Tibial artery (tissue), 4 donors: ENCODE data around the gene STEAP2.

Source experiments
- DNase-seq, 2 donors: peaks; one replicate each; pipeline ENCODE4 v3.0.0-alpha.2; 2019
- H3K27ac ChIP-seq, 2 donors: fragments of 200-600 bp; sonication (generic) in 1 of 2; 1 replicate in 1 of 2; 2 replicates in 1 of 2; pipeline ENCODE4 v1.5.1; 2018 to 2019; ENCODE audit warnings: mild to moderate bottlenecking in 1 of 2
- H3K27me3 ChIP-seq, 2 donors: fragments of 200-600 bp; sonication (generic) in 1 of 2; one replicate each; pipeline versions ENCODE4 v1.5.1 to v1.6.0; 2016 to 2019
- H3K36me3 ChIP-seq, 3 donors: fragments of 200-600 bp; sonication (generic) in 2 of 3; one replicate each; pipeline ENCODE4 v1.5.1; 2016 to 2019; ENCODE audit warnings: mild to moderate bottlenecking in 2 of 3
- H3K4me1 ChIP-seq, 4 donors: fragments of 200-600 bp; sonication (generic) in 2 of 4; 1 replicate in 3 of 4; 2 replicates in 1 of 4; pipeline ENCODE4 v1.5.1; 2016 to 2019
- H3K4me3 ChIP-seq, 2 donors: fragments of 200-600 bp; sonication (generic) in 1 of 2; 1 replicate in 1 of 2; 2 replicates in 1 of 2; pipeline ENCODE4 v1.5.1; 2018 to 2019; ENCODE audit warnings: mild to moderate bottlenecking in 2 of 2
- H3K9me3 ChIP-seq, 3 donors: fragments of 200-600 bp; sonication (generic) in 1 of 3; one replicate each; pipeline ENCODE4 v1.5.1; 2016 to 2019
- intact Hi-C: fragments of 100-400 bp; cut with DNase I; formaldehyde crosslinking; loops from one replicate; pipeline ENCODE4 v1.15.0; 2023; ENCODE audit warnings: low total_unique reads
- TF ChIP-seq, protein P1 (sequence below), 2 experiments: fragments of 200-600 bp in 1 of 2; fragments of 450-650 bp in 1 of 2; IDR thresholded peaks; one replicate each; pipeline ENCODE4 v1.5.1; 2017 to 2019; ENCODE audit warnings: antibody characterized with exemption in 2 of 2, mild to moderate bottlenecking in 1 of 2, moderate library complexity in 1 of 2

Gene STEAP2

DNA sequence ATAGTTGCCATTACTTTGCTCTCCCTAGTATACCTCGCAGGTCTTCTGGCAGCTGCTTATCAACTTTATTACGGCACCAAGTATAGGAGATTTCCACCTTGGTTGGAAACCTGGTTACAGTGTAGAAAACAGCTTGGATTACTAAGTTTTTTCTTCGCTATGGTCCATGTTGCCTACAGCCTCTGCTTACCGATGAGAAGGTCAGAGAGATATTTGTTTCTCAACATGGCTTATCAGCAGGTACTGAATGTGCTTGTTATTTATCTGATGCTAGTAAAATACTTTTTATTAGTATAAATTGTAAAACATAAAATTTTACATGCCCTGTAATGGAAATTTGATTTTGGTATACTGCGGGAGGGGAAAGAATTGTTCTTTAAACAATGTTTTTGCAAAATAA, 15.7 kb downstream of the STEAP2 start:
- intact Hi-C loops: no loop called here

DNA sequence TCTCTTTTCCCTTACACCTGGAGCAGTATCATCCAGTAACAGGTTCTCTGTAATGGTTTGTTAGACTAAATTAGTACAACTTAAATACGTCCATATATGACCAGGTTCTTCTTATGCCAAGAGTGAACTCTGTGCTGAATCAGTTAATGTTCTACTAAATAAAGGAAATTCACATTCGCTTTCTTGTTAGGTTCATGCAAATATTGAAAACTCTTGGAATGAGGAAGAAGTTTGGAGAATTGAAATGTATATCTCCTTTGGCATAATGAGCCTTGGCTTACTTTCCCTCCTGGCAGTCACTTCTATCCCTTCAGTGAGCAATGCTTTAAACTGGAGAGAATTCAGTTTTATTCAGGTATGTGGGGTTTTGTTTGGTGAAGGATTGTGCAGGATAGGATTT, 18.1 kb downstream of the STEAP2 start:
- H3K4me1 ChIP-seq: no peaks in the 10 kb centered on the region
- no peak overlapping the region for H3K27ac ChIP-seq
- H3K27me3 ChIP-seq: no peaks in the 10 kb centered on the region
- H3K9me3 ChIP-seq: no peaks in the 10 kb centered on the region
- DNase-seq: no peak
- TF ChIP-seq, protein P1, sequence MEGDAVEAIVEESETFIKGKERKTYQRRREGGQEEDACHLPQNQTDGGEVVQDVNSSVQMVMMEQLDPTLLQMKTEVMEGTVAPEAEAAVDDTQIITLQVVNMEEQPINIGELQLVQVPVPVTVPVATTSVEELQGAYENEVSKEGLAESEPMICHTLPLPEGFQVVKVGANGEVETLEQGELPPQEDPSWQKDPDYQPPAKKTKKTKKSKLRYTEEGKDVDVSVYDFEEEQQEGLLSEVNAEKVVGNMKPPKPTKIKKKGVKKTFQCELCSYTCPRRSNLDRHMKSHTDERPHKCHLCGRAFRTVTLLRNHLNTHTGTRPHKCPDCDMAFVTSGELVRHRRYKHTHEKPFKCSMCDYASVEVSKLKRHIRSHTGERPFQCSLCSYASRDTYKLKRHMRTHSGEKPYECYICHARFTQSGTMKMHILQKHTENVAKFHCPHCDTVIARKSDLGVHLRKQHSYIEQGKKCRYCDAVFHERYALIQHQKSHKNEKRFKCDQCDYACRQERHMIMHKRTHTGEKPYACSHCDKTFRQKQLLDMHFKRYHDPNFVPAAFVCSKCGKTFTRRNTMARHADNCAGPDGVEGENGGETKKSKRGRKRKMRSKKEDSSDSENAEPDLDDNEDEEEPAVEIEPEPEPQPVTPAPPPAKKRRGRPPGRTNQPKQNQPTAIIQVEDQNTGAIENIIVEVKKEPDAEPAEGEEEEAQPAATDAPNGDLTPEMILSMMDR (IDR thresholded peaks at IDR 0.05): no peak
- H3K4me3 ChIP-seq: no peak overlapping the region
- intact Hi-C loops: no loop called here
- peaks cover 0 to 10% (median 7%) of the 10 kb centered on the region in 3 donors for H3K36me3 ChIP-seq

More for the DNA sequence above, 15.7 kb downstream of the STEAP2 start:
- no peaks in the 10 kb centered on the region for H3K4me1 ChIP-seq
- peaks cover 0 to 10% (median 7%) of the 10 kb centered on the region in 3 donors for H3K36me3 ChIP-seq
- no peak for DNase-seq
- no peak overlapping the region for H3K27ac ChIP-seq
- no peaks in the 10 kb centered on the region for H3K9me3 ChIP-seq
- no peaks in the 10 kb centered on the region for H3K27me3 ChIP-seq
- TF ChIP-seq, protein P1 (IDR thresholded peaks at IDR 0.05): no peak
- H3K4me3 ChIP-seq: no peak overlapping the region

DNA sequence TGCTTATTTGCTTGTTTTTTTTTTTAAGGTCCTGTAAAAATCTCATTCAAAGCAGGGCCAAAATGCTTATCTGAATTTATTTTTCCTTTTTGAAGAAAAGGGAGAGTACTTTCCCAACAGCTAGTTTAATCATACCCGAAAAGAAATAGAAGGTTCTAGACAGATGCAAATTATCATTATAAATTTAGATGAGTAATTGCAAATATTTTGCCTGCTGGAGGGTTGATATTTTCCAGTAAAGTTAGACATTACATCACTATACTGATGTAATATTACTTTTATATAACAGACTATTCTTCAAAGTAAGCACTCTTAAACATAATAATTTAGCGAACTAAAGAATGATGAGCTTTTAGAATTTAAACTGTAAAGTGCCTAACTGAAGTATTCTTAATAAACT, 19.3 kb downstream of the STEAP2 start:
- no peak overlapping the region for H3K27ac ChIP-seq
- H3K4me1 ChIP-seq: no peaks in the 10 kb centered on the region
- TF ChIP-seq, protein P1 (IDR thresholded peaks at IDR 0.05): no peak
- H3K36me3 ChIP-seq: peaks cover 0 to 10% (median 7%) of the 10 kb centered on the region in 3 donors
- H3K27me3 ChIP-seq: no peaks in the 10 kb centered on the region
- H3K4me3 ChIP-seq: no peak overlapping the region
- H3K9me3 ChIP-seq: no peaks in the 10 kb centered on the region
- DNase-seq: no peak
- intact Hi-C loops: no loop called here

DNA sequence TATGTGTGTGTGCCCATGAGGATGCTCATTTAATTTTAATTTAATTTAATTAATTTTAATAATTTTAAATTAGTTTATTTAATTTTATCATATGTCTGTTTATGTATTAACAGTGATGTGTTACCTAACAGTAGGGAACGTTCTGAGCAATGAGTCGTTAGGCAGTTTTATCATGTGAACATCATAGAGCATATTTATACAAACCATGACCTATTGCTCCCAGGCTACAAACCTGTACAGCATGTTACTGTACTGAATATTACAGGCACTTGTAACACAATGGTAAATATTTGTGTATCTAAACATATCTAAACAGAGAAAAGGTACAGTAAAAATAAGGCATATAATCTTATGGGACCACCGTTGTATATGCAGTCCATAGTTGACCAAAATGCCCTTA, 19.8 kb downstream of the STEAP2 start:
- Histone ChIP-seq H3K27me3 (no peaks in the 10 kb centered on the region), H3K4me1 (no peaks in the 10 kb centered on the region), H3K9me3 (no peaks in the 10 kb centered on the region), H3K36me3 (peaks cover 0 to 10% (median 7%) of the 10 kb centered on the region in 3 donors), H3K27ac (no peak overlapping the region), H3K4me3 (no peak overlapping the region)
- no peak for DNase-seq
- intact Hi-C loops: no loop called here
- TF ChIP-seq, protein P1 (IDR thresholded peaks at IDR 0.05): no peak

DNA sequence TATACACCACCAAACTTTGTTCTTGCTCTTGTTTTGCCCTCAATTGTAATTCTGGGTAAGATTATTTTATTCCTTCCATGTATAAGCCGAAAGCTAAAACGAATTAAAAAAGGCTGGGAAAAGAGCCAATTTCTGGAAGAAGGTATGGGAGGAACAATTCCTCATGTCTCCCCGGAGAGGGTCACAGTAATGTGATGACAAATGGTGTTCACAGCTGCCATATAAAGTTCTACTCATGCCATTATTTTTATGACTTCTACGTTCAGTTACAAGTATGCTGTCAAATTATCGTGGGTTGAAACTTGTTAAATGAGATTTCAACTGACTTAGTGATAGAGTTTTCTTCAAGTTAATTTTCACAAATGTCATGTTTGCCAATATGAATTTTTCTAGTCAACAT, 20.9 kb downstream of the STEAP2 start:
- no peak for DNase-seq

More for the DNA sequence above, 20.9 kb downstream of the STEAP2 start:
- Histone ChIP-seq H3K27me3 (no peaks in the 10 kb centered on the region), H3K36me3 (peaks cover 0 to 6% (median 4%) of the 10 kb centered on the region in 3 donors), H3K4me3 (no peak overlapping the region), H3K27ac (no peak overlapping the region), H3K9me3 (no peaks in the 10 kb centered on the region), H3K4me1 (no peaks in the 10 kb centered on the region)
- intact Hi-C loops: no loop called here
- TF ChIP-seq, protein P1 (IDR thresholded peaks at IDR 0.05): no peak
